ENCODE results near the gene TRIM27.
"Not testable (repeated sequence)": the region's sequence is repeated elsewhere in the genome, so short reads cannot be mapped to it uniquely, and the experiment has no call there.

Gene TRIM27

DNA sequence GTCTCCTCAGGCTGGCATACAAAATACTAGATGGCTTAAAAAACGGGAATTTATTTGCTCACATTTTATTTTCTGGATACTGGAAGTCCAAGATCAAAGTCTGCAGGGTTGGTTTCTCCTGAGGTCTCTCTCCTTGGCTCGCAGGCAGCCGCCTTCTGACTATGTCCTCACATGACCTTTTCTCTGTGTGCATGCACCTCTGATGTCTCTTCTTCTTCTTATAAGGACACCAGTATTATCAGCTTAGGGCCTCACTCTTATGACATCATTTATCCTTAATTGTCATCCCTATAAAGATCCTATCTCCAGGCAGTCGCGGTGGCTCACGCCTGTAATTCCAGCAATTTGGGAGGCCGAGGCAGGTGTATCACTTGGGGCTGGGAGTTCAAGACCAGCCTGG lies 9.3 kb upstream of the TRIM27 start:
- H3K4me1 ChIP-seq (ENCODE audit: low read depth, poor library complexity, severe bottlenecking) = no peaks in the 10 kb centered on the region
- H3K79me2 ChIP-seq (ENCODE audit: insufficient read depth, low read depth) = no peaks in the 10 kb centered on the region
- no peaks in the 10 kb centered on the region for H4K20me1 ChIP-seq (ENCODE audit: insufficient read depth)
- TF ChIP-seq, protein P1, sequence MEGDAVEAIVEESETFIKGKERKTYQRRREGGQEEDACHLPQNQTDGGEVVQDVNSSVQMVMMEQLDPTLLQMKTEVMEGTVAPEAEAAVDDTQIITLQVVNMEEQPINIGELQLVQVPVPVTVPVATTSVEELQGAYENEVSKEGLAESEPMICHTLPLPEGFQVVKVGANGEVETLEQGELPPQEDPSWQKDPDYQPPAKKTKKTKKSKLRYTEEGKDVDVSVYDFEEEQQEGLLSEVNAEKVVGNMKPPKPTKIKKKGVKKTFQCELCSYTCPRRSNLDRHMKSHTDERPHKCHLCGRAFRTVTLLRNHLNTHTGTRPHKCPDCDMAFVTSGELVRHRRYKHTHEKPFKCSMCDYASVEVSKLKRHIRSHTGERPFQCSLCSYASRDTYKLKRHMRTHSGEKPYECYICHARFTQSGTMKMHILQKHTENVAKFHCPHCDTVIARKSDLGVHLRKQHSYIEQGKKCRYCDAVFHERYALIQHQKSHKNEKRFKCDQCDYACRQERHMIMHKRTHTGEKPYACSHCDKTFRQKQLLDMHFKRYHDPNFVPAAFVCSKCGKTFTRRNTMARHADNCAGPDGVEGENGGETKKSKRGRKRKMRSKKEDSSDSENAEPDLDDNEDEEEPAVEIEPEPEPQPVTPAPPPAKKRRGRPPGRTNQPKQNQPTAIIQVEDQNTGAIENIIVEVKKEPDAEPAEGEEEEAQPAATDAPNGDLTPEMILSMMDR (conservative IDR thresholded peaks at IDR 0.05; ENCODE audit: low read depth, low read length) = no peak
- H3K9ac ChIP-seq = no peak overlapping the region
- no peaks in the 10 kb centered on the region for H3K36me3 ChIP-seq (ENCODE audit: insufficient read depth)
- H2AFZ ChIP-seq (ENCODE audit: low read depth) = no peak overlapping the region
- H3K4me2 ChIP-seq = no peak overlapping the region
- no peak overlapping the region for H3K4me3 ChIP-seq (IDR thresholded peaks at IDR 0.05; ENCODE audit: insufficient read depth, low read depth, low read length)
- H3K27me3 ChIP-seq (ENCODE audit: insufficient read depth, low read depth) = no peaks in the 10 kb centered on the region
- no peak overlapping the region for H3K27ac ChIP-seq

DNA sequence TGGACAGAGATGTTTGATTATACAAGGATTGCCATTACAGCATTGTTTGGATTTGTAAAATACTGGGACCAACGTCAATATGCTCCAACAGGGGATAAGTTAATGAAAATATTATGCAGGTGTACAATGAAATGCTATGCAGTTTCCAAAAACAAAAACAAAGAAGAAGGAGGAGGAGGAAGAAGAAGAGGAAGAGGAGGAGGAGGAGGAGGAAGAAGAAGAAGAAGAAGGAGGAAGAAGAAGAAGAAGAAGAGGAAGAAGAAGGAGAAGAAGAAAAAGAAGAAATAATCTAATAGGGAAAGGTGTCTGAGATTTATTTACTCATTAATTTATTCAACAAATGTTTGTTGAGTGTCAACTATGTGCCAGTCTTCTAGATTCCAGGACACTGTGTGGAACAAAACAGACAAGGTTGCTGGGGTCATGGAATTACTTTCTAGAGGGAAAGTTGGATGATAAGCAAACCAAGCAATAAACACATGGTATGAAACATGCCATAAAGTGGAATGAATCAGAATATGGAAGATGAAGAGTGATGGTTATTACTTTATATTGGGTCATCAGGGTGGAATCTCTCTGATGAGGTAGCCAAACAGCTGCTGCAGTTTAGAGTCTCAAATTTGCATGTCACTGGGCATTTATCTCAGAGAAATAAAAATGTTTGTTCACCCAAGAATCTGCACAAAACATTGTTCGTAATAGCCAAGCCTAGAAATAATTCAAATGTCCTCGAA lies 6.3 kb upstream of the TRIM27 start:
- Histone ChIP-seq H2AFZ (ENCODE audit: low read depth) (no peak overlapping the region), H4K20me1 (ENCODE audit: insufficient read depth) (no peaks in the 10 kb centered on the region), H3K36me3 (ENCODE audit: insufficient read depth) (no peaks in the 10 kb centered on the region), H3K27ac (no peak overlapping the region), H3K79me2 (ENCODE audit: insufficient read depth, low read depth) (no peaks in the 10 kb centered on the region), H3K9ac (no peak overlapping the region), H3K4me3 (IDR thresholded peaks at IDR 0.05; ENCODE audit: insufficient read depth, low read depth, low read length) (no peak overlapping the region), H3K27me3 (ENCODE audit: insufficient read depth, low read depth) (no peaks in the 10 kb centered on the region), H3K4me2 (no peak overlapping the region), H3K4me1 (ENCODE audit: low read depth, poor library complexity, severe bottlenecking) (peaks cover 1% of the 10 kb centered on the region)
- TF ChIP-seq, protein P1 (conservative IDR thresholded peaks at IDR 0.05; ENCODE audit: low read depth, low read length) = no peak

DNA sequence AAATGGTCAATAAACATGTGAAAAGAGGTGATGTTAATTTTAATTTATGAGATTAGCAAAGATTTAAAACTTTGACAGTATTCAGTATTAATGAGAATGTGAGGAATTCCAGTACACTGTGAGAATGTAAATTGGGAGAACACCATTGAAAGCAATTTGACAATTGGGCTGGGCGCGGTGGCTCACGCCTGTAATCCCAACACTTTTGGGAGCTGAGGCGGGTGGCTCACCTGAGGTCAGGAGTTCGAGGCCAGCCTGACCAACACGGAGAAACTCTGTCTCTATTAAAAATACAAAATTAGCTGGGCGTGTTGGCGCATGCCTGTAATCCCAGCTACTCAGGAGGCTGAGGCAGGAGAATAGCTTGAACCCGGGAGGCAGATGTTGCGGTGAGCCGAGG lies 5.6 kb upstream of the TRIM27 start:
- H2AFZ ChIP-seq (ENCODE audit: low read depth); H3K27ac ChIP-seq; H3K9ac ChIP-seq; H3K4me3 ChIP-seq (IDR thresholded peaks at IDR 0.05; ENCODE audit: insufficient read depth, low read depth, low read length); H3K27me3 ChIP-seq (ENCODE audit: insufficient read depth, low read depth); H3K4me1 ChIP-seq (ENCODE audit: low read depth, poor library complexity, severe bottlenecking); H3K79me2 ChIP-seq (ENCODE audit: insufficient read depth, low read depth); H3K4me2 ChIP-seq; H3K36me3 ChIP-seq (ENCODE audit: insufficient read depth); H4K20me1 ChIP-seq (ENCODE audit: insufficient read depth): not testable (repeated sequence)

DNA sequence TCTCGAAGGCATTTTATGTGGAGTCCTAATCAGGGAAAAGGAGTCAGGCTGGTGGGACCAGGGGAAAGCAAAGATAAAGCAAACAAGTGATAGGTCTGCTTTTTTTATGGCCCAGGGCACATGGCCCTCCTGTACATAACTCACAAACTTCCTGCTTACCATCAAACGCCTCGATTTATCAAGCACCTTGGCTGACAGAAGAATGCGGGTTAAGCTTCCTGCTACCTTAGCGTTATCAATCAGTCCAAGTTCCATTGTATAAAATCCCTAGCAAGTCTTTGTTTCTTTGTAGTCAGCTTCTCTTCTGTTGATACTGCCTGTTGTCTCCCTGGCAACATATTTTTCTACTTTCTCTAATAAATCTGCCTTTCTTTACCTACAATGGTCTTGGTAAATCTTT lies 4.1 kb upstream of the TRIM27 start:
- Histone ChIP-seq H3K4me1 (ENCODE audit: low read depth, poor library complexity, severe bottlenecking) (peaks cover 8% of the 10 kb centered on the region), H3K4me2 (no peak overlapping the region), H3K27me3 (ENCODE audit: insufficient read depth, low read depth) (no peaks in the 10 kb centered on the region), H3K27ac (no peak overlapping the region), H2AFZ (ENCODE audit: low read depth) (no peak overlapping the region), H3K4me3 (IDR thresholded peaks at IDR 0.05; ENCODE audit: insufficient read depth, low read depth, low read length) (no peak overlapping the region), H3K9ac (no peak overlapping the region), H4K20me1 (ENCODE audit: insufficient read depth) (no peaks in the 10 kb centered on the region), H3K79me2 (ENCODE audit: insufficient read depth, low read depth) (peaks cover 6% of the 10 kb centered on the region), H3K36me3 (ENCODE audit: insufficient read depth) (no peaks in the 10 kb centered on the region)
- TF ChIP-seq, protein P1 (conservative IDR thresholded peaks at IDR 0.05; ENCODE audit: low read depth, low read length) = no peak

DNA sequence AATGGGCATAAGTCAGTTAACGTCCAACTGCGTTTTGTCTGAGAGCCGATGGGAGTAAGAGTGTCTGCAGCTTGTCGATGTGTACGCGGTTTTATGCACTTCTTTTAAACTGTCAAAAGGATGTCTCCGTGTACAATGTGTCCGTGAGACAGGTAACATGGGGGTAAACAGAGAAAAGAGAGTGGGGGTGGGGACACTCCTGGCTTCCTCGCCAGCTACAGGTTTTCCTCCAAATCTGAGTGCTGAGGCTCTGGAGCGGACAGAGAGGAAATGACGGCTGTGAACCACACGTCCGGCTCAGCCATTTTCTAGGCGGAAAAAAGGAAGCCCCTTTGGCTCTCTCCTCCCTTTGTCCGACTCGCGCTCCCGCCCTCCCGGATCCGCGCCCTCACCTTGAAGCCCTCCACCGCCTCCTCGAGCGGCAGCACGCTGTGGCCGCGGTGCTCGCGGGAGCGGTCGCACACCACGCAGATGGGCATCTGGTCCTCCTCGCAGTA lies 916 bp downstream of the TRIM27 start:
- peak overlapping the region; percentile 100 for H2AFZ ChIP-seq (ENCODE audit: low read depth)
- H3K4me1 ChIP-seq (ENCODE audit: low read depth, poor library complexity, severe bottlenecking) = peaks cover 25% of the 10 kb centered on the region
- TF ChIP-seq, protein P1 (conservative IDR thresholded peaks at IDR 0.05; ENCODE audit: low read depth, low read length) = no peak
- H3K27ac ChIP-seq = peak overlapping the region; percentile 91
- peaks cover 7% of the 10 kb centered on the region; the same call in 1 of the 2 replicates for H3K36me3 ChIP-seq (ENCODE audit: insufficient read depth)
- H3K4me2 ChIP-seq = peak overlapping the region; percentile 98
- H3K4me3 ChIP-seq (IDR thresholded peaks at IDR 0.05; ENCODE audit: insufficient read depth, low read depth, low read length) = no peak overlapping the region
- no peaks in the 10 kb centered on the region for H3K27me3 ChIP-seq (ENCODE audit: insufficient read depth, low read depth)
- H4K20me1 ChIP-seq (ENCODE audit: insufficient read depth) = no peaks in the 10 kb centered on the region
- peak overlapping the region; percentile 94 for H3K9ac ChIP-seq
- H3K79me2 ChIP-seq (ENCODE audit: insufficient read depth, low read depth) = peaks cover 47% of the 10 kb centered on the region

Measured in KMS-11 (cell line).